GM13977 (cell line): ENCODE data around the gene CASZ1.

Experiments
- DNase-seq: peaks from one replicate; pipeline ENCODE4 v3.0.0; 2012; ENCODE audit warnings: low spot score
- CTCF ChIP-seq: IDR thresholded peaks from 2 replicates; pipeline ENCODE4 v1.5.1; 2012; ENCODE audit warnings: mild to moderate bottlenecking, control low read depth; ENCODE audit not compliant: insufficient read depth; ENCODE audit errors: extremely low read depth, missing control alignments
- in situ Hi-C: fragments of 300-500 bp; cut with MboI; formaldehyde crosslinking; loops from one replicate; pipeline ENCODE4 v1.12.0; 2022; ENCODE audit warnings: low sequenced_read_pairs, low pct_unique_long_range_greater_than_20kb, mixed read lengths, inconsistent platforms; ENCODE audit not compliant: unreplicated experiment

The CASZ1 gene

GRCh38 chr1:10706376-10706913 is 90.0 kb downstream of the CASZ1 start:
- no peak for DNase-seq
- in situ Hi-C loops = no loop called here

GRCh38 chr1:10705953-10706352 is 90.5 kb downstream of the CASZ1 start:
- no peak for TF ChIP-seq CTCF
- in situ Hi-C loops = no loop called here
- no peak for DNase-seq

More at GRCh38 chr1:10706376-10706913, 90.0 kb downstream of the CASZ1 start:
- TF ChIP-seq CTCF = no peak

GRCh38 chr1:10704368-10704882 is 92.0 kb downstream of the CASZ1 start:
- DNase-seq = no peak
- in situ Hi-C loops = no loop called here
- TF ChIP-seq CTCF = no peak

GRCh38 chr1:10703702-10704101 is 92.7 kb downstream of the CASZ1 start:
- no peak for TF ChIP-seq CTCF

GRCh38 chr1:10701145-10701544 is 95.3 kb downstream of the CASZ1 start:
- no peak for TF ChIP-seq CTCF

More at GRCh38 chr1:10703702-10704101, 92.7 kb downstream of the CASZ1 start:
- DNase-seq = no peak
- in situ Hi-C loops = no loop called here

GRCh38 chr1:10699470-10699835 is 97.0 kb downstream of the CASZ1 start:
- in situ Hi-C loops = no loop called here
- TF ChIP-seq CTCF = no peak
- no peak for DNase-seq

More at GRCh38 chr1:10701145-10701544, 95.3 kb downstream of the CASZ1 start:
- in situ Hi-C loops = no loop called here
- DNase-seq = no peak
